Measurements from ENCODE around the gene NAB2.

DNA sequence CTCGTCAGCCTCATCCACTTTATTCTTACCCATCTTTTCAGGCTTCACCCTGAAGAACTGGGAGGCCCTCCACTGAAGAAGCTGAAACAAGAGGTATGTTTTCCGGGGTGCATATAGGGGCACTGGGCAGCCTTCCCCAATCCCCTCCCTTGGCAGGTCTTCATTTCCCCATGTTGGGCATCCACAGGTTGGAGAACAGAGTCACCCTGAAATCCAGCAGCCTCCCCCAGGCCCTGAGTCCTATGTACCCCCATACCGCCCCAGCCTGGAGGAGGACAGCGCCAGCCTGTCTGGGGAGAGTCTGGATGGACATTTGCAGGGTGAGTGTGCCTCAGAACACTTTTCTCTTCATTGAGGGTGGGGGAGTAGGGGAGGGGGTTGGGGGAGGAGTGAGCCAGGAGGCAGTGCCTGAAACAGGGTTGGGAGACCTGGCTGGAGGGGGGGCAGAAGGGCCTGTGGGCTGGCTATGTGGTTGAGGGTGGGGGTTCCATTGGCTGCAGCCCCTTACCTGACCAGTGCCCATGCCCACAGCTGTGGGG is 4.0 kb downstream of the NAB2 start:
- no peak; a peak in 2 of 5 replicates for TF ChIP-seq RAD21 (conservative IDR thresholded peaks at IDR 0.05 in 1 of 2, IDR thresholded peaks at IDR 0.05 in 1 of 2)
- TF ChIP-seq POLR2AphosphoS2 (conservative IDR thresholded peaks at IDR 0.05; ENCODE audit: low read length): no peak
- TF ChIP-seq, protein P1, sequence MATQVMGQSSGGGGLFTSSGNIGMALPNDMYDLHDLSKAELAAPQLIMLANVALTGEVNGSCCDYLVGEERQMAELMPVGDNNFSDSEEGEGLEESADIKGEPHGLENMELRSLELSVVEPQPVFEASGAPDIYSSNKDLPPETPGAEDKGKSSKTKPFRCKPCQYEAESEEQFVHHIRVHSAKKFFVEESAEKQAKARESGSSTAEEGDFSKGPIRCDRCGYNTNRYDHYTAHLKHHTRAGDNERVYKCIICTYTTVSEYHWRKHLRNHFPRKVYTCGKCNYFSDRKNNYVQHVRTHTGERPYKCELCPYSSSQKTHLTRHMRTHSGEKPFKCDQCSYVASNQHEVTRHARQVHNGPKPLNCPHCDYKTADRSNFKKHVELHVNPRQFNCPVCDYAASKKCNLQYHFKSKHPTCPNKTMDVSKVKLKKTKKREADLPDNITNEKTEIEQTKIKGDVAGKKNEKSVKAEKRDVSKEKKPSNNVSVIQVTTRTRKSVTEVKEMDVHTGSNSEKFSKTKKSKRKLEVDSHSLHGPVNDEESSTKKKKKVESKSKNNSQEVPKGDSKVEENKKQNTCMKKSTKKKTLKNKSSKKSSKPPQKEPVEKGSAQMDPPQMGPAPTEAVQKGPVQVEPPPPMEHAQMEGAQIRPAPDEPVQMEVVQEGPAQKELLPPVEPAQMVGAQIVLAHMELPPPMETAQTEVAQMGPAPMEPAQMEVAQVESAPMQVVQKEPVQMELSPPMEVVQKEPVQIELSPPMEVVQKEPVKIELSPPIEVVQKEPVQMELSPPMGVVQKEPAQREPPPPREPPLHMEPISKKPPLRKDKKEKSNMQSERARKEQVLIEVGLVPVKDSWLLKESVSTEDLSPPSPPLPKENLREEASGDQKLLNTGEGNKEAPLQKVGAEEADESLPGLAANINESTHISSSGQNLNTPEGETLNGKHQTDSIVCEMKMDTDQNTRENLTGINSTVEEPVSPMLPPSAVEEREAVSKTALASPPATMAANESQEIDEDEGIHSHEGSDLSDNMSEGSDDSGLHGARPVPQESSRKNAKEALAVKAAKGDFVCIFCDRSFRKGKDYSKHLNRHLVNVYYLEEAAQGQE (IDR thresholded peaks at IDR 0.05): no peak
- TF ChIP-seq, protein P2, sequence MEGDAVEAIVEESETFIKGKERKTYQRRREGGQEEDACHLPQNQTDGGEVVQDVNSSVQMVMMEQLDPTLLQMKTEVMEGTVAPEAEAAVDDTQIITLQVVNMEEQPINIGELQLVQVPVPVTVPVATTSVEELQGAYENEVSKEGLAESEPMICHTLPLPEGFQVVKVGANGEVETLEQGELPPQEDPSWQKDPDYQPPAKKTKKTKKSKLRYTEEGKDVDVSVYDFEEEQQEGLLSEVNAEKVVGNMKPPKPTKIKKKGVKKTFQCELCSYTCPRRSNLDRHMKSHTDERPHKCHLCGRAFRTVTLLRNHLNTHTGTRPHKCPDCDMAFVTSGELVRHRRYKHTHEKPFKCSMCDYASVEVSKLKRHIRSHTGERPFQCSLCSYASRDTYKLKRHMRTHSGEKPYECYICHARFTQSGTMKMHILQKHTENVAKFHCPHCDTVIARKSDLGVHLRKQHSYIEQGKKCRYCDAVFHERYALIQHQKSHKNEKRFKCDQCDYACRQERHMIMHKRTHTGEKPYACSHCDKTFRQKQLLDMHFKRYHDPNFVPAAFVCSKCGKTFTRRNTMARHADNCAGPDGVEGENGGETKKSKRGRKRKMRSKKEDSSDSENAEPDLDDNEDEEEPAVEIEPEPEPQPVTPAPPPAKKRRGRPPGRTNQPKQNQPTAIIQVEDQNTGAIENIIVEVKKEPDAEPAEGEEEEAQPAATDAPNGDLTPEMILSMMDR (IDR thresholded peaks at IDR 0.05): no peak
- TF ChIP-seq KDM5A (IDR thresholded peaks at IDR 0.05): no peak
- TF ChIP-seq POLR2A (IDR thresholded peaks at IDR 0.05; ENCODE audit: low read length): no peak
- TF ChIP-seq, protein P3, sequence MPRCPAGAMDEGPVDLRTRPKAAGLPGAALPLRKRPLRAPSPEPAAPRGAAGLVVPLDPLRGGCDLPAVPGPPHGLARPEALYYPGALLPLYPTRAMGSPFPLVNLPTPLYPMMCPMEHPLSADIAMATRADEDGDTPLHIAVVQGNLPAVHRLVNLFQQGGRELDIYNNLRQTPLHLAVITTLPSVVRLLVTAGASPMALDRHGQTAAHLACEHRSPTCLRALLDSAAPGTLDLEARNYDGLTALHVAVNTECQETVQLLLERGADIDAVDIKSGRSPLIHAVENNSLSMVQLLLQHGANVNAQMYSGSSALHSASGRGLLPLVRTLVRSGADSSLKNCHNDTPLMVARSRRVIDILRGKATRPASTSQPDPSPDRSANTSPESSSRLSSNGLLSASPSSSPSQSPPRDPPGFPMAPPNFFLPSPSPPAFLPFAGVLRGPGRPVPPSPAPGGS (IDR thresholded peaks at IDR 0.05): no peak
- TF ChIP-seq, protein P4, sequence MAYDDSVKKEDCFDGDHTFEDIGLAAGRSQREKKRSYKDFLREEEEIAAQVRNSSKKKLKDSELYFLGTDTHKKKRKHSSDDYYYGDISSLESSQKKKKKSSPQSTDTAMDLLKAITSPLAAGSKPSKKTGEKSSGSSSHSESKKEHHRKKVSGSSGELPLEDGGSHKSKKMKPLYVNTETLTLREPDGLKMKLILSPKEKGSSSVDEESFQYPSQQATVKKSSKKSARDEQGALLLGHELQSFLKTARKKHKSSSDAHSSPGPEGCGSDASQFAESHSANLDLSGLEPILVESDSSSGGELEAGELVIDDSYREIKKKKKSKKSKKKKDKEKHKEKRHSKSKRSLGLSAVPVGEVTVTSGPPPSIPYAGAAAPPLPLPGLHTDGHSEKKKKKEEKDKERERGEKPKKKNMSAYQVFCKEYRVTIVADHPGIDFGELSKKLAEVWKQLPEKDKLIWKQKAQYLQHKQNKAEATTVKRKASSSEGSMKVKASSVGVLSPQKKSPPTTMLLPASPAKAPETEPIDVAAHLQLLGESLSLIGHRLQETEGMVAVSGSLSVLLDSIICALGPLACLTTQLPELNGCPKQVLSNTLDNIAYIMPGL (CRISPR knock-in tag; IDR thresholded peaks at IDR 0.05; ENCODE audit: borderline replicate concordance): no peak
- TF ChIP-seq EP300 (IDR thresholded peaks at IDR 0.05): no peak
- no peak for TF ChIP-seq RNF2 (IDR thresholded peaks at IDR 0.05; ENCODE audit: borderline replicate concordance, low read depth)
- TF ChIP-seq FOXS1 (CRISPR knock-in tag; IDR thresholded peaks at IDR 0.05): no peak
- TF ChIP-seq, protein P5, sequence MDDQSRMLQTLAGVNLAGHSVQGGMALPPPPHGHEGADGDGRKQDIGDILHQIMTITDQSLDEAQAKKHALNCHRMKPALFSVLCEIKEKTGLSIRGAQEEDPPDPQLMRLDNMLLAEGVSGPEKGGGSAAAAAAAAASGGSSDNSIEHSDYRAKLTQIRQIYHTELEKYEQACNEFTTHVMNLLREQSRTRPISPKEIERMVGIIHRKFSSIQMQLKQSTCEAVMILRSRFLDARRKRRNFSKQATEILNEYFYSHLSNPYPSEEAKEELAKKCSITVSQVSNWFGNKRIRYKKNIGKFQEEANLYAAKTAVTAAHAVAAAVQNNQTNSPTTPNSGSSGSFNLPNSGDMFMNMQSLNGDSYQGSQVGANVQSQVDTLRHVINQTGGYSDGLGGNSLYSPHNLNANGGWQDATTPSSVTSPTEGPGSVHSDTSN (IDR thresholded peaks at IDR 0.05): no peak

Data from A549 (cell line).